HCT116 (cell line): ENCODE data around the gene CAMSAP1. TPM values are rescaled to one million over a fixed set of nuclear protein-coding genes. Genes with fewer than 3 reads are reported as not detected.

Experiments used
- ATAC-seq: fragments of 200-7000 bp; cut with Tn5 transposase; 2 replicates; pipeline ENCODE4 v1.9.1; 2020; ENCODE audit warnings: mild to moderate bottlenecking, moderate library complexity
- BruUV-seq: library from RNA; stranded (reverse); fragments of 400-500 nt; replicated peaks from 2 replicates; lab custom pipeline; 2021; lab: Mats Ljungman, UMichigan
- CTCF ChIA-PET: fragments of 300-600 bp; sonication (Branson Sonifier 250); formaldehyde crosslinking; loops from one replicate; lab custom pipeline; 2021; ENCODE audit warnings: antibody characterized with exemption; lab: Charles Lee
- POLR2A ChIA-PET: fragments of 300-600, 350-600 bp; sonication (Branson Sonifier 250); formaldehyde crosslinking; loops from one replicate; lab custom pipeline; 2021; ENCODE audit warnings: antibody characterized with exemption; lab: Charles Lee
- RAD21 ChIA-PET, 2 experiments: fragments of 300-600 bp; sonication (Branson Sonifier 250); formaldehyde crosslinking; loops; one replicate each; lab custom pipeline; 2023; ENCODE audit warnings: low total read pairs in 2 of 2; ENCODE audit not compliant: uncharacterized antibody in 2 of 2, unreplicated experiment in 2 of 2, low non-redundant PET in 1 of 2; lab: Charles Lee
- DNase-seq: peaks from one replicate; pipeline ENCODE4 v3.0.0-alpha.2; 2010; ENCODE audit warnings: low read depth, low spot score
- H2AFZ ChIP-seq: fragments of 200-600 bp; shearing (Covaris generic), sonication (generic); 2 replicates; pipeline ENCODE4 v1.6.1; 2017; ENCODE audit warnings: low read depth, mixed run types, mixed read lengths, antibody characterized with exemption, low read length; ENCODE audit not compliant: poor library complexity, severe bottlenecking
- H3K27ac ChIP-seq: 2 replicates; pipeline ENCODE4 v1.5.1; 2012; ENCODE audit warnings: low read depth, low read length
- H3K27me3 ChIP-seq: fragments of 200-600 bp; sonication (generic); 2 replicates; pipeline ENCODE4 v1.6.1; 2016; ENCODE audit warnings: mixed run types, low read length, mixed read lengths; ENCODE audit not compliant: insufficient read depth
- H3K36me3 ChIP-seq, 2 experiments: fragments of 200-500 bp in 1 of 2; fragments of 200-600 bp in 1 of 2; sonication (Bioruptor generic) in 1 of 2; sonication (generic) in 1 of 2; 2 replicates each; pipeline versions ENCODE4 v1.5.1 to v1.6.1; 2014 to 2016; ENCODE audit warnings: low read length in 2 of 2, inconsistent platforms in 1 of 2, mixed read lengths in 1 of 2, mixed run types in 1 of 2; ENCODE audit not compliant: insufficient read depth in 2 of 2, control insufficient read depth in 1 of 2
- H3K4me1 ChIP-seq, 2 experiments: fragments of 200-600 bp in 1 of 2; sonication (generic) in 1 of 2; 2 replicates each; pipeline versions ENCODE4 v1.5.1 to v1.6.1; 2012 to 2017; ENCODE audit warnings: low read length in 2 of 2, inconsistent platforms in 1 of 2, mild to moderate bottlenecking in 1 of 2, mixed read lengths in 1 of 2, mixed run types in 1 of 2, moderate library complexity in 1 of 2; ENCODE audit not compliant: insufficient read depth in 2 of 2, control insufficient read depth in 1 of 2
- H3K4me2 ChIP-seq: fragments of 200-600 bp; sonication (generic); 2 replicates; pipeline ENCODE4 v1.6.1; 2017; ENCODE audit warnings: mixed run types, low read length, mixed read lengths
- H3K4me3 ChIP-seq, 2 experiments: fragments of 200-600 bp in 1 of 2; sonication (generic) in 1 of 2; replicated peaks in 1 of 2; 2 replicates each; pipeline ENCODE4 v1.5.1; 2011 to 2016; ENCODE audit warnings: low read length in 2 of 2, control low read depth in 1 of 2, low read depth in 1 of 2, mild to moderate bottlenecking in 1 of 2, mixed read lengths in 1 of 2, mixed run types in 1 of 2
- H3K79me2 ChIP-seq: fragments of 200-600 bp; sonication (generic); 2 replicates; pipeline ENCODE4 v1.6.1; 2017; ENCODE audit warnings: mild to moderate bottlenecking, mixed run types, low read length, moderate library complexity, mixed read lengths; ENCODE audit not compliant: insufficient read depth
- H3K9ac ChIP-seq: fragments of 200-600 bp; sonication (generic); 2 replicates; pipeline ENCODE4 v1.6.1; 2016; ENCODE audit warnings: low read length, mixed read lengths
- H3K9me2 ChIP-seq: fragments of 200-600 bp; sonication (generic), shearing (Covaris generic); 2 replicates; pipeline ENCODE4 v1.6.1; 2017; ENCODE audit warnings: mixed run types, mild to moderate bottlenecking, moderate library complexity; ENCODE audit not compliant: insufficient read depth
- H3K9me3 ChIP-seq, 2 experiments: fragments of 200-500 bp in 1 of 2; fragments of 200-600 bp in 1 of 2; sonication (Bioruptor generic) in 1 of 2; sonication (generic) in 1 of 2; 2 replicates each; pipeline ENCODE4 v1.6.1; 2014 to 2017; ENCODE audit warnings: low read length in 2 of 2, mixed read lengths in 2 of 2, inconsistent platforms in 1 of 2, low read depth in 1 of 2, mild to moderate bottlenecking in 1 of 2, mixed run types in 1 of 2, moderate library complexity in 1 of 2; ENCODE audit not compliant: control insufficient read depth in 1 of 2, insufficient read depth in 1 of 2
- H4K20me1 ChIP-seq: fragments of 200-600 bp; sonication (generic), shearing (Covaris generic); 2 replicates; pipeline ENCODE4 v1.6.1; 2017; ENCODE audit warnings: mixed run types, mild to moderate bottlenecking, moderate library complexity; ENCODE audit not compliant: insufficient read depth
- CBX3 ChIP-seq: IDR thresholded peaks from 2 replicates; pipeline ENCODE4 v1.6.1; 2012; ENCODE audit warnings: low read depth
- CEBPB ChIP-seq: IDR thresholded peaks from 2 replicates; pipeline ENCODE4 v1.6.1; 2012; ENCODE audit warnings: low read depth
- REST ChIP-seq: IDR thresholded peaks from 2 replicates; pipeline ENCODE4 v1.6.1; 2012; ENCODE audit warnings: low read depth
- SIN3A ChIP-seq: IDR thresholded peaks from 2 replicates; pipeline ENCODE4 v1.6.1; 2012; ENCODE audit warnings: low read depth
- TCF7L2 ChIP-seq: IDR thresholded peaks from 2 replicates; pipeline ENCODE4 v1.7.0; 2011; ENCODE audit warnings: borderline replicate concordance, inconsistent platforms; ENCODE audit not compliant: insufficient read depth, insufficient read length; ENCODE audit errors: extremely low read depth
- YY1 ChIP-seq: IDR thresholded peaks from 2 replicates; pipeline ENCODE4 v1.6.1; 2011; ENCODE audit warnings: low read length, low read depth, moderate library complexity, mild to moderate bottlenecking; ENCODE audit not compliant: insufficient replicate concordance; ENCODE audit errors: extremely low read depth
- ZNF274 ChIP-seq: fragments of 200-500 bp; sonication (Bioruptor generic); IDR thresholded peaks from 2 replicates; pipeline ENCODE4 v1.6.1; 2014; ENCODE audit warnings: mild to moderate bottlenecking, low read depth, low read length, inconsistent platforms
- intact Hi-C: fragments of 100-400 bp; cut with micrococcal nuclease; formaldehyde crosslinking; loops from 2 replicates; pipeline ENCODE4 v1.10.0; 2022
- total RNA-seq: library from RNA; stranded (reverse); gene quantifications from one replicate; pipeline ENCODE4 v1.2.1, GENCODE V29; 2021; ENCODE audit not compliant: unreplicated experiment

The CAMSAP1 gene
- total RNA-seq, 1 experiment from 2014 or later = 33.1 TPM

- no peaks in the 10 kb centered on the region for H3K27me3 ChIP-seq
- no peaks in the 10 kb centered on the region for H4K20me1 ChIP-seq
- no peak overlapping the region for H3K9ac ChIP-seq
- no peaks in the 10 kb centered on the region for H3K9me3 ChIP-seq
- no peak overlapping the region for H3K27ac ChIP-seq
- H3K79me2 ChIP-seq = no peaks in the 10 kb centered on the region
- intact Hi-C loops = no loop called here
- ATAC-seq = no peak
- H3K36me3 ChIP-seq = peaks cover 48 to 52% of the 10 kb centered on the region in 2 experiments
- no peak for TF ChIP-seq TCF7L2
- no peak for TF ChIP-seq REST
- no peak for TF ChIP-seq YY1
- no peak for TF ChIP-seq ZNF274
- TF ChIP-seq CEBPB = no peak
- no peak for TF ChIP-seq SIN3A
- TF ChIP-seq CBX3 = no peak
- TF ChIP-seq, all 23 proteins: peak for 0
- Histone ChIP-seq H3K4me2 (no peak overlapping the region), H3K4me3 (no peak overlapping the region), H3K9me2 (no peaks in the 10 kb centered on the region), H2AFZ (no peak overlapping the region), H3K4me1 (no peaks in the 10 kb centered on the region)
- ChIA-PET RAD21 (no interaction called here), CTCF (no interaction called here), POLR2A (no interaction called here)
- BruUV-seq = no TSS peak
- no peak for DNase-seq
Measured at GRCh38 chr9:135815830-135816650, 91.3 kb downstream of the CAMSAP1 start.
